ENCODE measurements around the gene AMER1. TPM values are rescaled to one million over a fixed set of nuclear protein-coding genes. Genes with fewer than 3 reads are reported as not detected.

AMER1 gene
- polyA plus RNA-seq, 1 donor (not counting 4 experiments of a cell fraction or from before 2014, with no cell fraction given): 1.3 TPM

DNA sequence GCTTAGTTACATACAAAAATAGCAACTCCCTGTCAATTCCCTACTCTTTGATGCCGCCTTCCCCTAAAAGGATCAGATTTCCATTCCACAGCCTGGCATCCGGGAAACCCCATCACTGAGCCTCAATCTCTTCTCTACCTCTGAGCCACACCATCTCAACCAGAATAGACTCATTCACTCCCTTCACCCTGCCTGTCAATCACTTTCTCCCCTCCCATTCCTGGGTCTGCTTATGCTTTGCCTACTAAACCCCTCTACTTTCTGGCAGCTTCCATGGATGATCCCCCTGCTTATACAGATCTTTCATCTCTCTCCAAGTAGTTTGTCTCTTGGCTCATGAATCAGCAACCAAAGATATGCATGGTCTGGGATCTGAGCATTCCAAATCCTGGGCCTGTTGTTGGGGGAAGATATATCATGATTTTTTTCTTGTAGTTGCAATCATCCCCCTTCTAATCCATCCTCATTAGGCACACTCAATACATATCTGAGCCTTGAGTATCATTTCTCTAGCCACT lies 2.6 kb downstream of the AMER1 start:
- Histone ChIP-seq H4K20me1 (ENCODE audit: control insufficient read depth, extremely low read depth, insufficient read depth, low read length) (no peaks in the 10 kb centered on the region), H3K4me2 (ENCODE audit: control insufficient read depth, extremely low read depth, insufficient read depth, low read depth, low read length) (no peak overlapping the region), H3K36me3 (ENCODE audit: control insufficient read depth in 2 of 2, extremely low read depth in 1 of 2, insufficient read depth in 2 of 2, low read length in 2 of 2) (no peaks in the 10 kb centered on the region), H3K79me2 (ENCODE audit: control insufficient read depth, insufficient read depth, low read length) (no peaks in the 10 kb centered on the region), H3K9ac (ENCODE audit: control insufficient read depth, extremely low read depth, insufficient read depth, low read length) (no peak overlapping the region), H3K9me3 (ENCODE audit: control insufficient read depth, low read depth, low read length) (no peaks in the 10 kb centered on the region), H2AFZ (ENCODE audit: control insufficient read depth, low read length) (no peak overlapping the region), H3K9me1 (ENCODE audit: control insufficient read depth, extremely low read depth, insufficient read depth, low read length) (no peaks in the 10 kb centered on the region), H3K4me1 (ENCODE audit: control insufficient read depth, extremely low read depth, insufficient read depth, low read length) (peaks cover 6% of the 10 kb centered on the region), H3K4me3 (ENCODE audit: control insufficient read depth in 2 of 3, extremely low read depth in 1 of 3, insufficient read depth in 2 of 3, low read depth in 1 of 3, low read length in 3 of 3) (no peak overlapping the region), H3K27me3 (ENCODE audit: control insufficient read depth, extremely low read depth, insufficient read depth, low read length) (no peaks in the 10 kb centered on the region), H3K27ac (ENCODE audit: control insufficient read depth, insufficient read depth, low read length) (no peak overlapping the region)
- TF ChIP-seq EZH2 (IDR thresholded peaks at IDR 0.05; ENCODE audit: low read length) (no peak), CTCF (optimal IDR thresholded peaks at IDR 0.05 in 1 of 3, IDR thresholded peaks at IDR 0.05 in 1 of 3, conservative IDR thresholded peaks at IDR 0.05 in 1 of 3; ENCODE audit: extremely low read depth in 1 of 3, insufficient read depth in 2 of 3, low read length in 3 of 3) (no peak)
- DNase-seq (ENCODE audit: low read depth, low spot score) (no peak), FAIRE-seq (no peak)
- dilution Hi-C loops (cut with MboI; ENCODE audit: extremely low pct_ligation_motif_present, low sequenced_read_pairs): no loop called here

- Histone ChIP-seq H2AFZ (ENCODE audit: control insufficient read depth, low read length) (no peak overlapping the region), H3K27me3 (ENCODE audit: control insufficient read depth, extremely low read depth, insufficient read depth, low read length) (no peaks in the 10 kb centered on the region), H3K9ac (ENCODE audit: control insufficient read depth, extremely low read depth, insufficient read depth, low read length) (no peak overlapping the region), H3K9me1 (ENCODE audit: control insufficient read depth, extremely low read depth, insufficient read depth, low read length) (no peaks in the 10 kb centered on the region), H3K27ac (ENCODE audit: control insufficient read depth, insufficient read depth, low read length) (no peak overlapping the region), H3K4me2 (ENCODE audit: control insufficient read depth, extremely low read depth, insufficient read depth, low read depth, low read length) (no peak overlapping the region), H4K20me1 (ENCODE audit: control insufficient read depth, extremely low read depth, insufficient read depth, low read length) (no peaks in the 10 kb centered on the region), H3K9me3 (ENCODE audit: control insufficient read depth, low read depth, low read length) (no peaks in the 10 kb centered on the region), H3K36me3 (ENCODE audit: control insufficient read depth in 2 of 2, extremely low read depth in 1 of 2, insufficient read depth in 2 of 2, low read length in 2 of 2) (no peaks in the 10 kb centered on the region), H3K4me3 (ENCODE audit: control insufficient read depth in 2 of 3, extremely low read depth in 1 of 3, insufficient read depth in 2 of 3, low read depth in 1 of 3, low read length in 3 of 3) (no peak overlapping the region), H3K79me2 (ENCODE audit: control insufficient read depth, insufficient read depth, low read length) (no peaks in the 10 kb centered on the region), H3K4me1 (ENCODE audit: control insufficient read depth, extremely low read depth, insufficient read depth, low read length) (no peaks in the 10 kb centered on the region)
- dilution Hi-C loops (cut with MboI; ENCODE audit: extremely low pct_ligation_motif_present, low sequenced_read_pairs): no loop called here
- no peak for FAIRE-seq
- no peak for DNase-seq (ENCODE audit: low read depth, low spot score)
- TF ChIP-seq EZH2 (IDR thresholded peaks at IDR 0.05; ENCODE audit: low read length) (no peak), CTCF (optimal IDR thresholded peaks at IDR 0.05 in 1 of 3, IDR thresholded peaks at IDR 0.05 in 1 of 3, conservative IDR thresholded peaks at IDR 0.05 in 1 of 3; ENCODE audit: extremely low read depth in 1 of 3, insufficient read depth in 2 of 3, low read length in 3 of 3) (no peak)
Measured at GRCh38 chrX:64198036-64198435, 7.5 kb downstream of the AMER1 start.

Measured in keratinocyte (primary cell).